Measurements from ENCODE around the gene KLHL12.

The KLHL12 gene

DNA sequence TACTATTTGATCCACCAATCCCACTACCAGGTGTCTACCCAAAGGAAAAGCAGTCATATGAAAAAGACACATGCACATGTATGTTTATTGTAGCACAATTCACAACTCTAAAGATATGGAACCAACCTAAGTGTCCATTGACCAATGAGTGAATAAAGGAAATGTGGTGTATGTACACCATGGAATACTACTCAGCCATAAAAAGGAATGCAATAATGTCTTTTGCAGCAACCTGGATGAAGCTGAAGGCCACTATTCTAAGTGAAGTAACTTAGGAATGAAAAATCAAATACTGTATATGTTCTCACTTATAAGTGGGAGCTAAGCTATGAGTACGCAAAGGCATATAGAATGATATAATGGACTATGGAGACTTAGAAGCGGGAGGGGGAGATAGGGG is 18.4 kb upstream of the KLHL12 start:
- H3K4me3 ChIP-seq: no peak overlapping the region
- H3K9me3 ChIP-seq: no peaks in the 10 kb centered on the region
- no peaks in the 10 kb centered on the region for H3K27me3 ChIP-seq
- TF ChIP-seq, protein P1, sequence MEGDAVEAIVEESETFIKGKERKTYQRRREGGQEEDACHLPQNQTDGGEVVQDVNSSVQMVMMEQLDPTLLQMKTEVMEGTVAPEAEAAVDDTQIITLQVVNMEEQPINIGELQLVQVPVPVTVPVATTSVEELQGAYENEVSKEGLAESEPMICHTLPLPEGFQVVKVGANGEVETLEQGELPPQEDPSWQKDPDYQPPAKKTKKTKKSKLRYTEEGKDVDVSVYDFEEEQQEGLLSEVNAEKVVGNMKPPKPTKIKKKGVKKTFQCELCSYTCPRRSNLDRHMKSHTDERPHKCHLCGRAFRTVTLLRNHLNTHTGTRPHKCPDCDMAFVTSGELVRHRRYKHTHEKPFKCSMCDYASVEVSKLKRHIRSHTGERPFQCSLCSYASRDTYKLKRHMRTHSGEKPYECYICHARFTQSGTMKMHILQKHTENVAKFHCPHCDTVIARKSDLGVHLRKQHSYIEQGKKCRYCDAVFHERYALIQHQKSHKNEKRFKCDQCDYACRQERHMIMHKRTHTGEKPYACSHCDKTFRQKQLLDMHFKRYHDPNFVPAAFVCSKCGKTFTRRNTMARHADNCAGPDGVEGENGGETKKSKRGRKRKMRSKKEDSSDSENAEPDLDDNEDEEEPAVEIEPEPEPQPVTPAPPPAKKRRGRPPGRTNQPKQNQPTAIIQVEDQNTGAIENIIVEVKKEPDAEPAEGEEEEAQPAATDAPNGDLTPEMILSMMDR (IDR thresholded peaks at IDR 0.05): no peak
- intact Hi-C loops (cut with DNase I; ENCODE audit: low total_unique reads): no loop called here
- peaks cover 78 to 100% (median 100%) of the 10 kb centered on the region in 3 donors for H3K36me3 ChIP-seq
- DNase-seq: no peak
- no peaks in the 10 kb centered on the region for H3K4me1 ChIP-seq
- H3K27ac ChIP-seq: no peak overlapping the region

DNA sequence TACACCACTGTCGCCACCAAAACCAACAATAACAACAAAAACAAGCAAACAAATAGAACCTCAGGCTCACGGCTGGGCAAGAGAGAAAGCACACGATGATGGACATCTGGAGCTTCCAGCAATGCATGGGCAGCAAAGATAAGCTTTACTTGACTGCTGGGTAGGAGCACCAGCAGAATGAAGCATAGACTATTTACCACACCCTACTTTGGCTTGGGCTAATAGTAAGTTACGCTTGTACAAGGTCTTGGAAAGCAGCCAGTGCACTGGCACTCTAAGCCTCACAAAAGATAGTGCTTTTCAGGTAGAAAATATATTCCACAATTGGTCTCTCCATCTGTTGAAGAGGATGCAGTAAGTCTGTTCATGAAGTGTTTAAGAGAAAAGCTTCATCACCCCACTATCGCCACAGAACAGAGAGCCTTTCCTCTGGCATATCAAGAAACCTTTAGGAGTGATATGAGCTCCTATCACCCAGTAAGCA is 17.4 kb upstream of the KLHL12 start:
- Histone ChIP-seq H3K4me3 (no peak overlapping the region), H3K27ac (no peak overlapping the region), H3K27me3 (no peaks in the 10 kb centered on the region), H3K36me3 (peaks cover 73 to 97% (median 97%) of the 10 kb centered on the region in 3 donors), H3K4me1 (no peaks in the 10 kb centered on the region), H3K9me3 (no peaks in the 10 kb centered on the region)
- TF ChIP-seq, protein P1 (IDR thresholded peaks at IDR 0.05): no peak
- DNase-seq: no peak
- intact Hi-C loops (cut with DNase I; ENCODE audit: low total_unique reads): no loop called here

DNA sequence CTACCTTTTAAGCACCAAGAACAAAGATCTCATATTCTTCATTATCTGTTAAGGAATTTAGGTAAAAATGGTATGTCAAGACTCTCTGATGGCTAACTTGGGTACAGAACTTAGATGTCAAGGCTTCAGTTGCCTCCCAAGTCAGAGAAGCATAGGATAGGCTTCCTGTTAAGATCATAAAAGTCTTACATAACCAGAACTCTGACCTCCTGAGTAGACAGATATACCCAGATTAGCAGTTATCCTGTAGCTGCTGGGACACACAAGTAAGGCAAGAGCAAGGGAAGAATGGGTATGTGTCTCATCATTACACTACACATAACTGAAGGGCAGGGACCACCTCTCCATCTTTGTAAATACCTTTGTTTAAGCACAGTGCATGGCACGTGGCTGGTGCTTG is 15.4 kb upstream of the KLHL12 start:
- intact Hi-C loops (cut with DNase I; ENCODE audit: low total_unique reads): no loop called here
- Histone ChIP-seq H3K4me1 (no peaks in the 10 kb centered on the region), H3K4me3 (no peak overlapping the region), H3K27ac (no peak overlapping the region), H3K27me3 (no peaks in the 10 kb centered on the region), H3K36me3 (peaks cover 67 to 76% (median 76%) of the 10 kb centered on the region in 3 donors), H3K9me3 (no peaks in the 10 kb centered on the region)
- TF ChIP-seq, protein P1 (IDR thresholded peaks at IDR 0.05): no peak
- DNase-seq: no peak

DNA sequence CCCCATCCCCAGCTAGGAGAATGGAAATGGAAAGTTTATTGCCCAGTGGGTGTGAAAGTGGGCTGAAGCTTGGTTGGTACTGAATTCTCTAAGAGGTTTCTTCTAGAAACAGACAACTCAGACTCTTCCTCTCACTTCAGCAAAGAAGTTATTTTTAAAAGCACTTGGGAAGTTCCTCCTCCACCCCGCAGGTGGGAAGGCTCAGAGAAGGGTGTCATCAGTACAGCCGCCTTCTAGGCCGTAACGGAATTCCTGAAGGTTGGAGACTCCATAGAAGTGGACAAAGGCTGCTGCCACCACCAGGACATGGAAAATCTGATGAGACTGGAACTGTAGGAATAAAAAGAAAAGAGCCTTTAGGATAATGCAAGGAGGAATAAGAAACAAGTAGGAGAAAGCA is 14.3 kb upstream of the KLHL12 start:
- H3K27ac ChIP-seq: no peak overlapping the region
- DNase-seq: no peak
- intact Hi-C loops (cut with DNase I; ENCODE audit: low total_unique reads): no loop called here
- H3K27me3 ChIP-seq: no peaks in the 10 kb centered on the region
- H3K9me3 ChIP-seq: no peaks in the 10 kb centered on the region
- TF ChIP-seq, protein P1 (IDR thresholded peaks at IDR 0.05): no peak
- no peaks in the 10 kb centered on the region for H3K4me1 ChIP-seq
- H3K4me3 ChIP-seq: no peak overlapping the region
- peaks cover 62 to 66% (median 66%) of the 10 kb centered on the region in 3 donors for H3K36me3 ChIP-seq

DNA sequence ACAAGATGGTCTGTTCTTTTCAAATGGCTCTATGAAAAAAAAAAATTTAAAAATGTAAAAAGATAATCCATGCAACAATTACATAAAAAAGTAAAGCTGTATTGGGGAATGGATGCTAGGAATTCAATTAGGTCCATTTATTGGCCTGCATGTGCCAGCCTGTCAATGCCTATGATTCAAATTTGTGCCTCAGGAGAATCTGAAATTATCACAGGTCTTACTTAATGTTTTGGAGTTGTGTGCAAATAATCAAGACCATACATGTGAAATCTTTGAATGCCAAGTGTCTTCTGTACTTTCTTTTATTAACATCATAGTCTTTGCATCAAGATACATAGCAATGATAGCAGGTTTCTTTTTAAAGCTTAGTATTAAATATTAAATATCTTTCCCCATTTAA is 13.5 kb upstream of the KLHL12 start:
- Histone ChIP-seq H3K36me3 (peaks cover 56 to 58% (median 58%) of the 10 kb centered on the region in 3 donors), H3K27ac (no peak overlapping the region), H3K4me1 (no peaks in the 10 kb centered on the region), H3K27me3 (no peaks in the 10 kb centered on the region), H3K4me3 (no peak overlapping the region), H3K9me3 (no peaks in the 10 kb centered on the region)
- TF ChIP-seq, protein P1 (IDR thresholded peaks at IDR 0.05): no peak
- DNase-seq: no peak
- intact Hi-C loops (cut with DNase I; ENCODE audit: low total_unique reads): no loop called here
